Activated CD8-positive, alpha-beta memory T cell treated with anti-CD3 and anti-CD28 coated beads for 48 hours (primary cell): Measurements from ENCODE around the gene TXNIP.
"Not testable (repeated sequence)": the region's sequence is repeated elsewhere in the genome, so short reads cannot be mapped to it uniquely, and the experiment has no call there.

Source experiments
- DNase-seq, 3 experiments: peaks; one replicate each; pipeline ENCODE4 v3.0.0-alpha.2; 2020; ENCODE audit warnings: low read depth in 2 of 3, low spot score in 2 of 3

TXNIP gene, protein sequence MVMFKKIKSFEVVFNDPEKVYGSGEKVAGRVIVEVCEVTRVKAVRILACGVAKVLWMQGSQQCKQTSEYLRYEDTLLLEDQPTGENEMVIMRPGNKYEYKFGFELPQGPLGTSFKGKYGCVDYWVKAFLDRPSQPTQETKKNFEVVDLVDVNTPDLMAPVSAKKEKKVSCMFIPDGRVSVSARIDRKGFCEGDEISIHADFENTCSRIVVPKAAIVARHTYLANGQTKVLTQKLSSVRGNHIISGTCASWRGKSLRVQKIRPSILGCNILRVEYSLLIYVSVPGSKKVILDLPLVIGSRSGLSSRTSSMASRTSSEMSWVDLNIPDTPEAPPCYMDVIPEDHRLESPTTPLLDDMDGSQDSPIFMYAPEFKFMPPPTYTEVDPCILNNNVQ

GRCh38 chr1:145996433-145997015 is at the start of gene TXNIP:
Gene TXNIP, minus strand, starts transcription at chr1:145996579. Its CDS starts 313 bp downstream, at chr1:145996266.
- peak; percentile 65 to 87 (median 86) for DNase-seq

- DNase-seq, result no peak
Measured at GRCh38 chr1:146039844-146040194, 43.4 kb upstream of the TXNIP start.

GRCh38 chr1:146036965-146037646 is 40.7 kb upstream of the TXNIP start:
- peak; percentile 53 to 72 (median 68) for DNase-seq

DNA sequence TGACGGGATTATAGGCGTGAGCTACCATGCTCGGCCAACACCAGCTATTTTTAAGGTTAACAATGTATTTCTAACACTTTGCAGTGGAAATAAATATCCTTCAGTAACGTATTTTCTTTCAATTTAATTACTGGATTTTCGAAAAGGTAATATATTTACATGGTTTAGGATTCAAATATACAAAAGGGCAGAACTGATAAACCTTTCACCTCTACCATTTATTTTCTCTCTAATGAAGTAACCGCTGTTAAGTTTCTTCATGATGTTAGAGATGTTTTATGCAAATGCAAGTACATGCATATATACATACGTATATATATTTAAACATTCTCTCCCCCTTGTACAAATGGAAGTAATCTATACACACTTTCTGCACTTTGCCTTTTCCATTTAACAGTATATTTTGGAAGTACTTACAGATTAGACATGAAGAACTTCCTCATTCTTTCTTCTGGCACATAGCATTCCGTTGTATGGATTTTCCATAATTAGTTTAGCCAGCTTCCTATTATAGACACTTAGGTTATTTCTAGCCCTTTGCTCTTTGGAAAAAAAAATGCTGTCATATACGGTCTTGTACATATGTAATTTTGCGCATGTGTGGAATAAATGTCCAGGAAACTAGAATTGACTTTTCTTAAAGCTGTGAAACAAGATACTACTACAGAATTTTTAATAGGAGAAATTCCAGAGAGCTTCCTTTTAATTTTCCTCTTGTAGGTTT is 40.0 kb upstream of the TXNIP start:
- DNase-seq, result no peak

DNA sequence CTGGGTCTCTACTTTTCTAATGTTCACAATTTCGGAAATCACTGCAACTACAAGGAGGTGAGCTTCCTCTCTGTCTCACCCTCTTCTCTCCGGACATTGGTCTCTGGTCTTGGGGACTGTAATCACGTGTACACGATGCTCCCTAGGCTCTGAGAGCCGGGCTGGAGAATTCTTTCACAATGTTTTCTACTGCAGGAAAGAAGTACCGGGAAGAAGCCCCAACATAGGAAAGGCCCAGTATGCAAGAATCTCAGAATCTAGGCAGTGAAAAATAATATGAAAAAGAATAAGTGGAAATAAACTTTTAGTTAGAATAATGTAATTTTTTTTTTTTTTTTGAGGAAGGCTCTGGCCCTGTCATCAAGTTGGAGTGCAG is 38.7 kb upstream of the TXNIP start:
- DNase-seq, result no peak

GRCh38 chr1:146032631-146033219 is 36.3 kb upstream of the TXNIP start:
- DNase-seq, result no peak

DNA sequence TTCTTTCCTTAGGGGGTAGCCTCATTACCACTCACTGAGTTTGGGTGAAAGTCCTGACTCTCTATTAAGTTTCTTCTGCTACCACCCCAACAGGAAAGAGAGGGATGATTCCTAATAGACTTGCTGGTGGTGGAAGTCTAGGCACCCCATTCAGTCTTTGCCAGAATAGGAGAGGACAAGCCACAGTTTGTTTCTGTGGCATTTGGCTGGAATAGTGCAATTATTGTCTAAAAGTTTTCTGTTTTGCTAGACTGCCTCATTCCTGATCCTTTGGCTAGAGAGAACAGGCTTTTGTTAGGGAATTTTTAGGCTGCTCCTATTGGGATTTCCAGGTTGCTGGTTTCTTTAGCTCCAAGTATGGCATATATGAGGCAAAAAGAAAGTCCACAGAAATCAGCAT is 35.1 kb upstream of the TXNIP start:
- no peak for DNase-seq

- no peak for DNase-seq
Measured at GRCh38 chr1:146029117-146029516, 32.7 kb upstream of the TXNIP start.

DNA sequence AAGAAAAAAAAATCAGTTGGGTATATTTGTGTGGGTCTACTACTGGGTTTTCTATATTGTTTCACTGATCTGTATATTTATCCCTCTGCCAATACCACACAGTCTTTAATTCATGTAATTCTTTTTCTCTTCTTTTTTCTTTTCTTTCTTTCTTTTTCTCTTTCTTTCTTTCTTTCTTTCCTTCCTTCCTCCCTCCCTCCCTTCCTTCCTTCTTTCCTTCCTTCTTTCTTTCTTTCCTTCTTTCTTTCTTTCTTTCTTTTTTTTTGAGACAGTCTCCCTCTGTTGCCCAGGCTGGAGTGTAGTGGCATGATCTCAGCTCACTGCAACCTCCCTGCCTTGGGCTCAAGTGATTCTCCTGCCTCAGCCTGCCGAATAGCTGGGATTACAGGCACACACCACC is 30.3 kb upstream of the TXNIP start:
- not testable (repeated sequence) for DNase-seq

- DNase-seq, result not testable (repeated sequence)
Measured at GRCh38 chr1:146025787-146026495, 29.6 kb upstream of the TXNIP start.

GRCh38 chr1:146022403-146023127 is 26.2 kb upstream of the TXNIP start:
- no peak for DNase-seq

DNA sequence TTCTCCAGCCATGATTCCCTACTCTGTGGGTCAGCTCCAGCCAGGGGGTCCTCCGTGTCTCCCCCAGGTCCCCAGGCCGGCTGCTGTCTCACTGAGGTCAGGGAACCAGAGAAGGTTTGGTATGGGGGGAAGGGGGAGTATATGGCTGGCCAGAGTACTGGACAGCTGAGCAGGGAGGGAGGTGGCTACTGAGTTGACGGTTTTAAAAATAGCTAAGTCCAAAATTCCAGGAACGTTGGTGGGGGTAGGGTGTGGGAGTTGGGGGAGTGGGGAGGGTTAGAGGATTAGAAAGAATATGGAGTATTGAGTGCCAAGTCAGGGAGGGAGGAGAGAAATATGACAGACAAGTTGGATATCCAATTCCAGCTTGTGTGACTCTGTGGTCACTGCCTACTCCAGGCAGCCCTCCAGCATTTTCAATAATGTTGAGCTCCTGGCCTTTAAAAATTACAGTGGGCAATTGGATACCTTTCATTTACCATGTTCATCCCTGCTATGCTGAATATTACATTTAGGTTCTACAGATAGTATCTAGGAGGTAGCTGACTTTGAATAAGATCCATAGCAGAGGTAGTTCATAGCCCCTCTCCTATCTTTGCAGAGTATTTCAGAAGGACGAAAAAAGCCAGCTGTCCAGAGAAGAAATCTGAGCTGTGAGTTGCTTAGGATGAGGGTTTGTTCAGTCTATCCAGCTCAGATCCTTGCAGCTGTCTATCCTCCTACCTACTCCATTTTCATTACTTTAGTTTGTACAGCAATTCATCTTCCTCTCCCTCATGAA is 25.4 kb upstream of the TXNIP start, which contains the start of gene HJV:
HJV (minus strand) TSS at position 114 of the 781 bp plus-strand sequence. CDS start 1,504 bp downstream, outside the sequence.
- no peak for DNase-seq

GRCh38 chr1:146021050-146021445 is 24.7 kb upstream of the TXNIP start:
- DNase-seq, result no peak

DNA sequence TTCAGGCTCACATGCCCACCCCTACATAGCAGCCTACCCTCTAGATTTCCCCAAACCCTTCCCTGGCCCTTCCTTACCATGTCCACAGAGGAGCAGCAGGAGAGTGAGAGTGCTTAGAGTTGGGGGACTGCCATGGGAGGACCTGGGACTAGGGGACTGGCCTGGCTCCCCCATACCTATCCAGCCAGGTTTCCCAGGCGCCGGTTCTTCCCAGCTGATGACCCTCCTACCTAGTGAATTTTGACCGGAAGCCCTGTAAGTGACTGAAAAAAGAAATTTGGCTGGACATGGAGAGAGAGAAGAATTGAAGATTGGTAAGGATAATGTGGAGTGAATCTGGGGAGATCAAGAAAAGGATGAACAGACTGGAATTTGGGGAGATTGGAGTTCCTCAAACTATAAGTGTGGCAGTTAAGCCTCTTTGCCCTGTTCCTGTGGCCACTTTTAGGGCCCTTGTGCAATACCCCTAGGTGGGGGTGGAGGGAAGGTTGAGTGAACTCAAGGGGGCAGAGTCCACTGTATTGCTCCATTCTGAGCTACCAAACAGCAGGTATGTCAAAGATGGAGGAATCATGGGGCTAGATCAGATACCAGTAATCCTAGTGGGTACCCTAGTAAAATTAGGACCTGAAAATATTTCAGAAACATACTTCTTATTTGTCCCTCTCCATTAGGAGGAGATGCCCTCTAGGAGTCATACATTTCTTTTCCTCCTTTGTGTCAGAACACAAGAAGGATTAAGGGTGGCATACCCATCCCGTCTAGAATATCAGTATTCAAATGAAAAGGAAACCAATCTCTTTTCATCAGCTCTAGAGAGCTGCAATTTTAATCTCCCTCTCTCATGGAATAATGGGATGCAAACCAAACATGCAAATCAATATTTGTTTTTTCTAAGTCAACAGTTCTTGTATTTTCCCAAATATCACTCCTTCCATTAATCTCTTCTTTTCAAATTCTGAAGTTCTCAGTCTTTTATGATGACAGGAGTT is 24.0 kb upstream of the TXNIP start:
- no peak for DNase-seq

DNA sequence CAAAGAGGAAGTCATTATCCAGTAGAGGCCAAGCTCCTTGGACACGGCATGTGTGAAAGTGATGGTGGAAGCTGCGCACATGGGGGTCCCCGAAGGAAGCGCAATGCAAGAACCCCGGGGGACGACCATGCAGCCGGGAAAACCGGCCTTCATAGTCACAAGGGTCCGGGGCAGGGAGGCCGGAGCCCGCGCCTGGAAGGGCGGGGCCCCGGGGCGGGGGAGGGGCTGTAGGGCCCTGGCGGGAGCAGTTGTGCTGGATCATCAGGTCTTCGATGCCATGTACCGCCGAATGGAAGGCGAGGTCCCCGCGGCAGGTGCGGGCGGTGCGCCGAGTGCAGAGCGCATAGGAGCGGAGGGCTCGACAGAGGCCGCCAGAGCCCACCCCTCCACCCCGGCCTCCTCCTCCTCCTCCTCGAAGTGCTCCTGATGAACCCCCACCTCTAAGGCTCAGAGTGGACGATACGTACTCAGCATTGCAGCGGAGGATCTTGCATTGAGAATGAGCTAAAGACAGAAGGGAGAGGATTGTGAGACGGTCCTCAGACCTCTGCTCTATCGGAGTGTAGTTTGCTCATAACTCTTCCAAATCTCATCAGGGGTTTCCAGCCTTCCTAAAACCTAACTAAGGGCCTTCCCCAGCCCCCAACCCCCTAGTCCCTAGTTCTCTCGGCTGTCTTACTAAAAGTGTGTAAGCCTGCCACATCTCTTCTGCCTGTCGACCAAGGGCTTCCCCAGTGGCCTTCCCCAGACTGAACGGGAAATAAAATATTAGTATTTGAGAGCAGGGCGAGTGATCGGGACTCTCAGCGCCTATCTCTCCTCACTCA is 23.1 kb upstream of the TXNIP start:
- DNase-seq, result no peak

GRCh38 chr1:146016891-146017290 is 20.5 kb upstream of the TXNIP start:
- DNase-seq, result no peak

- no peak for DNase-seq
Measured at GRCh38 chr1:146013559-146013922, 17.2 kb upstream of the TXNIP start.
